Measurements from ENCODE around the gene NEU2.
"Not testable (repeated sequence)": the region's sequence is repeated elsewhere in the genome, so short reads cannot be mapped to it uniquely, and the experiment has no call there.

Gene NEU2

DNA sequence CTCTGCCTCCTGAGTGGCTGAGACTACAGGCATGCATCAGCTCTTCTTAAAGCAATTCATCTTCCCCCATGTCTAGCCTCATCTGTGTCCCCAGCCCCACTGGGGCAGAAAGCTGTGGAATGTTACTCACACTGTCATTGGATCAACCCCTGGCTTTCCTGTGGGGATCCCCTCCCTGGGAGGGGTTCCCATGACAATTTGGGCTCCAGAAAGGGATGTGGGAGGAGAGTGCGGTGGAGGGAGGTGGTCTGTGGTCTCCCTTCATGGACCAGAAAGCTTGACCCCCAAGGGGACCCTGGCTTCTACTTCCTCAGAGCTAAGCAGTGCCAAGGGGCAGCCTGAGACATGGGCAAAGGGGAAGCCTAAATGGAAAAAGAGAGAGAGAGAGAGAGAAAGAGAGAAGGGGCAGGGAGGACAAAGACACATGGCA lies 20.8 kb upstream of the NEU2 start:
- H3K4me1 ChIP-seq (ENCODE audit: insufficient read depth, low read length) = no peaks in the 10 kb centered on the region
- no peak overlapping the region; the same call in 1 of the 2 replicates for H3K9ac ChIP-seq (ENCODE audit: low read depth, low read length)
- no peaks in the 10 kb centered on the region for H3K27me3 ChIP-seq (ENCODE audit: insufficient read depth, low read length)
- H3K27ac ChIP-seq (ENCODE audit: low read depth, low read length) = no peak overlapping the region
- no peaks in the 10 kb centered on the region for H3K36me3 ChIP-seq (ENCODE audit: insufficient read depth, low read length)
- 95% methylated on average over 1 of the region's 1 CpG for WGBS
- no peaks in the 10 kb centered on the region for H3K9me3 ChIP-seq (ENCODE audit: insufficient read depth, low read depth, low read length)
- H3K4me3 ChIP-seq (ENCODE audit: low read length) = no peak overlapping the region

DNA sequence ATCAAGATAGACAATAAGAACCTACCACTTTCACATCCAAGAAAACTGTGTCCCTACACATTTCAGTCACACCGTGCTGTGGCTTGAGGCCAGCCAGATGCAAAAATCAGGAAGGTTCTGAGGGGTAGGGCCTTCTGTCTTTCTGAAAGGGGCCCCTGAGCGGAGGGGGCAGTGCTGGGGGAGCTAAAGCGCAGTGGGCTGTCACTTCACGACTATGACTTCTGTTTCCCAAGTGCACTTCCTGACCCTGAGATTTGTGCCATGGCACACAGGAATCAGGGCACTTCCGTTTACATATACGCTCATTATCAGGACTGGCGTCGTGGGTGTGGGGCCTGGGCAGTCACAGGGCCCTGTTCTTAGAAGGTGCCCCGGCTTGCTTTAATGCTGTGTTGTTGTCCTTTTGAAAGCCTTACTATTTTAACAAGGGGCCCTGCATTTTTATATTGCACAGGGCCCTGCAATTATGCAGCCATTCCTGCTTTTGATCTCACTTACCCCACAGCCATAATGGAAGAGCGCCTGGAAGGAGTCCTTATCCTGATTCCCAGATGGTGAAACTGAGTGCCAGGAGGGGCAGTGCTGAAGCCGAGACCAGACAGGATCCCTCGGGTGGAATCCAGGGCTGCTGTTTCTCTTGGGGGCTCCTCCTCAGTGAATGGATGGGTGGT lies 20.0 kb upstream of the NEU2 start:
- no peaks in the 10 kb centered on the region for H3K4me1 ChIP-seq (ENCODE audit: insufficient read depth, low read length)
- no peak overlapping the region; the same call in 1 of the 2 replicates for H3K9ac ChIP-seq (ENCODE audit: low read depth, low read length)
- H3K4me3 ChIP-seq (ENCODE audit: low read length) = no peak overlapping the region
- no peaks in the 10 kb centered on the region for H3K9me3 ChIP-seq (ENCODE audit: insufficient read depth, low read depth, low read length)
- H3K27ac ChIP-seq (ENCODE audit: low read depth, low read length) = no peak overlapping the region
- 89% methylated on average over 12 of the region's 12 CpGs for WGBS
- H3K27me3 ChIP-seq (ENCODE audit: insufficient read depth, low read length) = no peaks in the 10 kb centered on the region
- H3K36me3 ChIP-seq (ENCODE audit: insufficient read depth, low read length) = no peaks in the 10 kb centered on the region

DNA sequence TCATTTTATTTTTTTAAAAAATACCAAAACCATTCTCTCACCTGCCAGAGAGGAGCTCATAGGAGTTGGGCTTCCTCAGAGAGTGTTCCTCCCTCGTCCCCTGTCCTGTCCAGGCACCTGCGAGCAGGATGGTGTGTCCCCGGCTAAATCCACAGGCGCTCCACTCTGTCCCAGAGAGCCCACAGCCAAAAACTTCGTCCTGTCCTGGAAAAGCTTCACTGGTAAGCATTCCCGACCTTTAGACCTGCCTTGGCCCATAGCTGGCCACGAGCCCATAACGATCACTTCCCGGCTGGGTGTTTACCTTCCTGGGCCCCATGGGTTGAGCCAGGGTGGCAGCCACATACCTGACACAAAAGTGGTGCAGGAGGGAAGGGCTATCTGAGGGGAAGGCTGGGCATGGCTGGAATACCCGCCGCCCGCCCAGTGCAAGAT lies 19.4 kb upstream of the NEU2 start, which contains the start of gene NGEF:
Gene NGEF (minus strand): TSS at position 230 of the 435 bp plus-strand sequence. CDS start 38,366 bp downstream, outside the sequence.
- no peak within 1 kb of the TSS; the same call in 1 of the 2 replicates for H3K9ac ChIP-seq (ENCODE audit: low read depth, low read length)
- H3K4me3 ChIP-seq (ENCODE audit: low read length) = no peak within 1 kb of the TSS
- H3K27me3 ChIP-seq (ENCODE audit: insufficient read depth, low read length) = no peaks in the 10 kb centered on the region
- H3K9me3 ChIP-seq (ENCODE audit: insufficient read depth, low read depth, low read length) = no peaks in the 10 kb centered on the region
- WGBS = 94% methylated on average over 12 of the region's 12 CpGs
- no peaks in the 10 kb centered on the region for H3K4me1 ChIP-seq (ENCODE audit: insufficient read depth, low read length)
- H3K27ac ChIP-seq (ENCODE audit: low read depth, low read length) = no peak within 1 kb of the TSS
- H3K36me3 ChIP-seq (ENCODE audit: insufficient read depth, low read length) = no peaks in the 10 kb centered on the region

DNA sequence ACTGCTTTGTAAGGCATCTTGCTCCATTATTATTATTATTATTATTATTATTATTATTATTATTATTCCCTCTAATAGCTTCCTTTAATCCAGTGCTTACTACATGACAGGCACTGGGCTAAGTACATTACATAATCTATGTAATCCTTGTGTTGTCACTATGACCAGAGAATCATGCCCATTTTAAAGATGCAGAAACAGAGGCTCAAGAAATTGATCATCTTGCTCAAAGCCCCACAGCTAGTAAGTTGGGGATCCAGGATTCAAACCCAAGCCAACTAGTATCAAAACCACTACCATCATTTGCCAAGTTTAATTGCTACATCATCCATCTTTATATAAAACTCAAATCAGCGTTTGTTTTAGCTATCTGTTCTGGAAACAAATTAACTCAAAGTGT lies 18.8 kb upstream of the NEU2 start:
- WGBS = 100% methylated on average over 1 of the region's 1 CpG
- Histone ChIP-seq H3K36me3 (ENCODE audit: insufficient read depth, low read length) (no peaks in the 10 kb centered on the region), H3K27ac (ENCODE audit: low read depth, low read length) (no peak overlapping the region), H3K9ac (ENCODE audit: low read depth, low read length) (no peak overlapping the region), H3K4me3 (ENCODE audit: low read length) (no peak overlapping the region), H3K27me3 (ENCODE audit: insufficient read depth, low read length) (no peaks in the 10 kb centered on the region), H3K9me3 (ENCODE audit: insufficient read depth, low read depth, low read length) (no peaks in the 10 kb centered on the region), H3K4me1 (ENCODE audit: insufficient read depth, low read length) (no peaks in the 10 kb centered on the region)

DNA sequence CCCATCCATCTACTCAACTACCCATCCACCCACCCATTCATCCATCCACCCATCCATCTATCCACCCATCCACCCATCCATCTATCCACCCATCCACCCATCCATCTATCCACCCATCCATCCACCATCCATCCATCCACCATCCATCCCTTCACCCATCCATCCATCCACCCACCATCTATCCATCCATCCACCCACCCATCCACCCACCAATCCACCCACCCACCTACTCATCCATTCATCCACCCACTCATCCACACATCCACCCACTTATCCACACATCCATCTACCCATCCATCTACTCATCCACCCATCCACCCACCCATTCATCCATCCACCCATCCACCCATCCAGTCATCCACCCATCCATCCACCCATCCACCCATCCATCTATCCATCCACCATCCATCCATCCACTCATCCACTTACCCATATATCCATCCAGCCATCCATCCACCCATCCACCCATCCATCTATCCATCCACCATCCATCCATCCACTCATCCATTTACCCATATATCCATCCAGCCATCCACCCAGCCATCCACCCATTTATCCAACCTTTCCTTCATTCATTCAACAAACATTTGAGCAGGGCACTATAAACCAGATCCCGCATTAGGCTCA lies 17.3 kb upstream of the NEU2 start:
- Histone ChIP-seq H3K4me1 (ENCODE audit: insufficient read depth, low read length) (no peaks in the 10 kb centered on the region), H3K27me3 (ENCODE audit: insufficient read depth, low read length) (no peaks in the 10 kb centered on the region), H3K9me3 (ENCODE audit: insufficient read depth, low read depth, low read length) (no peaks in the 10 kb centered on the region), H3K36me3 (ENCODE audit: insufficient read depth, low read length) (no peaks in the 10 kb centered on the region), H3K27ac (ENCODE audit: low read depth, low read length) (no peak overlapping the region), H3K4me3 (ENCODE audit: low read length) (no peak overlapping the region), H3K9ac (ENCODE audit: low read depth, low read length) (no peak overlapping the region)
- WGBS = 93% methylated on average over 1 of the region's 1 CpG

DNA sequence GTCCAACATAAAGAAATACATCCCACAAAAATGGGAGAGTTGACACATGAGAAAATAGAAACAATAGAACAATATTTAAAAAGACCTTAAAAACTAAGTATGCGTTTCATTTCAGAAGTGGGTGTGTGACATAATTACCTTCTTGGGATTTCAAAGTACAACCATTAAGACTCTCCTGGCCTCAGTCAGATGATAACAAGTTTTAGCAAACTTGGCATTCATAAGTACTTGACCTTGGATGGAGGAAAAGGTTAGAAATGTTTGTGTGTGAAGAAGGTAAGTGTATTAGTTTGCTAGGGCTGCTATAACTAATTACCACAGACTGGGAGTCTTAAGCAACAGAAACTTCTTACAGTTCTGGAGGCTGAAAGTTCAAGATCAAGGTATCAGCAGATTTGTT lies 14.5 kb upstream of the NEU2 start:
- no peaks in the 10 kb centered on the region for H3K36me3 ChIP-seq (ENCODE audit: insufficient read depth, low read length)
- 100% methylated on average over 1 of the region's 1 CpG for WGBS
- no peaks in the 10 kb centered on the region for H3K9me3 ChIP-seq (ENCODE audit: insufficient read depth, low read depth, low read length)
- H3K27ac ChIP-seq (ENCODE audit: low read depth, low read length) = no peak overlapping the region
- H3K4me3 ChIP-seq (ENCODE audit: low read length) = no peak overlapping the region
- H3K9ac ChIP-seq (ENCODE audit: low read depth, low read length) = no peak overlapping the region
- no peaks in the 10 kb centered on the region for H3K4me1 ChIP-seq (ENCODE audit: insufficient read depth, low read length)
- no peaks in the 10 kb centered on the region for H3K27me3 ChIP-seq (ENCODE audit: insufficient read depth, low read length)

DNA sequence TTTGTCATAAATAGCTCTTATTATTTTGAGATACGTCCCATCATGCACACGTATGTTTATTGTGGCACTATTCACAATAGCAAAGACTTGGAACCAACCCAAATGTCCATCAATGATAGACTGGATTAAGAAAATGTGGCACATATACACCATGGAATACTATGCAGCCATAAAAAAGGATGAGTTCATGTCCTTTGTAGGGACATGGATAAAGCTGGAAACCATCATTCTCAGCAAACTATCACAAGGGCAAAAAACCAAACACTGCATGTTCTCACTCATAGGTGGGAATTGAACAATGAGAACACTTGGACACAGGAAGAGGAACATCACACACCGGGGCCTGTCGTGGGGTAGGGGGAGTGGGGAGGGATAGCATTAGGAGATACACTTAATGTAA lies 12.9 kb upstream of the NEU2 start:
- not testable (repeated sequence) for H3K36me3 ChIP-seq (ENCODE audit: insufficient read depth, low read length); H3K9me3 ChIP-seq (ENCODE audit: insufficient read depth, low read depth, low read length); H3K9ac ChIP-seq (ENCODE audit: low read depth, low read length); H3K4me3 ChIP-seq (ENCODE audit: low read length); H3K27me3 ChIP-seq (ENCODE audit: insufficient read depth, low read length); H3K27ac ChIP-seq (ENCODE audit: low read depth, low read length); H3K4me1 ChIP-seq (ENCODE audit: insufficient read depth, low read length)
- 90% methylated on average over 2 of the region's 4 CpGs for WGBS

DNA sequence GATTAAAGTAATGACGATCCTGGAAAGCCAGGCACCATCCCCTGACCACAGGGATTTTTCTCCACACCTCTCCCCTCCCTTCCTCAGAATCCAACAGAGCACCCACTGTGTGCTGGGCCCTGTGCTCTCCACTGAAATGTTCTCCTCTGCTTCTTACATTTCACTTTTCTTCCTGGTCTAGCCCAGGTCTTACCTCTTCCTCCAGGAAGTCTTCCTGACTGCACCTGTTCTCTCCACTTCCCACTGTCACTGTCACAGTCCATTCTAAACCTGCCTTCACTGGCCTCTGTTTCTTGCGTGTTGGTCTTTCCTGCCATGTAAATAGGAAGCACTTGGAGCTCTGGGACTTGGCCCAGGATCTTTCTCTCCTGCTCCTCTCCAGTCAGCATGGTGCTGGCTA lies 12.0 kb upstream of the NEU2 start:
- Histone ChIP-seq H3K9ac (ENCODE audit: low read depth, low read length) (no peak overlapping the region), H3K27ac (ENCODE audit: low read depth, low read length) (no peak overlapping the region), H3K9me3 (ENCODE audit: insufficient read depth, low read depth, low read length) (no peaks in the 10 kb centered on the region), H3K4me3 (ENCODE audit: low read length) (no peak overlapping the region), H3K36me3 (ENCODE audit: insufficient read depth, low read length) (no peaks in the 10 kb centered on the region), H3K27me3 (ENCODE audit: insufficient read depth, low read length) (no peaks in the 10 kb centered on the region), H3K4me1 (ENCODE audit: insufficient read depth, low read length) (no peaks in the 10 kb centered on the region)
- 89% methylated on average over 2 of the region's 2 CpGs for WGBS

DNA sequence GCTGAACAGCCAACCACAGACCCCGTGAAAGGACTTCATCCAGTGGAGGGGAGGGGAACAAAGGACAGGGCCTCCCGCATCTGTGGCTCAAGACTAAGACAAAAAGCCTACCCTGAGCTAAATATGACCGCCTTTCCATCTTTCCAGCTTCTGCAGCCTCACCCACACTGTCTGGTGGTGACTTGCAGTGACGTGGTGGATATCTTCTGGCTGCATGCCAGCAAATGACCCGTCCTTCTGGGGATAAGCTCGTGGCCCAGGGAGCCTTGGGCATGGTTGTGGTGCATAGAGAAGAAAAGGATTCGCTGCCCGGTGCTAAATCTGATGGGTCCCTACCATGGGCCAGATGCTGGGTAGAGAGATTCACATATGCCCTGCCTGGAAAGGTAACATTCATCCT lies 10.7 kb upstream of the NEU2 start:
- Histone ChIP-seq H3K4me3 (ENCODE audit: low read length) (no peak overlapping the region), H3K4me1 (ENCODE audit: insufficient read depth, low read length) (no peaks in the 10 kb centered on the region), H3K9me3 (ENCODE audit: insufficient read depth, low read depth, low read length) (no peaks in the 10 kb centered on the region), H3K36me3 (ENCODE audit: insufficient read depth, low read length) (no peaks in the 10 kb centered on the region), H3K27ac (ENCODE audit: low read depth, low read length) (no peak overlapping the region), H3K9ac (ENCODE audit: low read depth, low read length) (no peak overlapping the region), H3K27me3 (ENCODE audit: insufficient read depth, low read length) (no peaks in the 10 kb centered on the region)
- 83% methylated on average over 8 of the region's 8 CpGs for WGBS

DNA sequence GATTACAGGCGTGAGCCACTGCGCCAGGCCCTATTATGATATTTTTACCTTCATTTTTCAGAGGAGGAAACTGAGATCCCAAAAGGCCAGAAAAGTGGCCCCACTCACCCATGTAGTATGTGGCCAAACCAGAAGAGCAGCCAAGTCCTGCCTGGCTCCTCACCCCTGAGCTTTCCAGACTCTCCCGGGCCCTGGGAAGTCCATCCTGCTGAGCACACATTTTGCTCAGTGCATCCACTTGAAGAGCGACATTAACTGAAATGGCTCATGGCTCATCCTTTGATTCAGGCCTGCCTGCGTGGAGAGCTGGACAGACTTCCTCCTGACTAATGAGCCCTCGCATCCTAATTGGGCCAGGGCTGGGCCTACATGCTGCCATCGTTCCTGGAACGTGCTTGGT lies 9.9 kb upstream of the NEU2 start:
- WGBS = 90% methylated on average over 8 of the region's 8 CpGs

DNA sequence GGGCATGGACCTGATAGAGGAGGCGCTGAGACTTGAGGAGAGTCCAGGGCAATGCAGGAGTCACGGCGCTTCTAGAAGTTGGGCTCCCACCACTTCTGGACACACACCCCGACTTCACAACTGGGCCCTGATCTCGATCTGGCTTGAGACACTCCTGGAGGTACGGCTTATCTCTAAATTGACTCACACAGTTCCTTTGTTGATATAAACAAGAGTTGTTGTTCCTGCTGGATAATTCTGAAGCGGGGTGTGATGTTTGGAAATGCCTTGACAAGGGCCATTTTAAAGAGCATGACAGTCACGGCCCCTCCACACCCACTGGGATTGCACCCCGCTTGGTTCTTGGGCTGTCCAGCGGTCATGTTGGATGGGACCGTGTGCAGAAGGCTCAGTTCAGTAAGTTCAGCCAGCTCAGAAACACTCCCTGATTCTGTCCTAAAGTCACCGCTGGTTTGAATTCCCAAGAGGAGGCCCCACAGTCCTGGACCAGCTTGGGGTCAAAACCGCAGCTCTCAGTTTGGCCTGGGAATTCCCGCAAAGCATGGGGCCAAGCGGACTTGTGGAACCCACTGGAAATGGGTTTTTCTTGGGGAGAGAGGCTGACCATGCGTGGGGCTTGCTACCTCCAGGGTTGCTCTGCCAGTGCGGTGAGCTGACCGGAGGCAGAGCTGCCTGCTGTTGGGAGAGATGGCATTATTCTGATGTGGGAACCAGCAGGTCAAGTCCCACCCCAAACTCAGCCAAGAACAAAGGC lies 9.3 kb upstream of the NEU2 start:
- no peak overlapping the region for H3K9ac ChIP-seq (ENCODE audit: low read depth, low read length)
- WGBS = 95% methylated on average over 18 of the region's 18 CpGs

More for the DNA sequence above, 9.9 kb upstream of the NEU2 start:
- Histone ChIP-seq H3K9ac (ENCODE audit: low read depth, low read length) (no peak overlapping the region), H3K27ac (ENCODE audit: low read depth, low read length) (no peak overlapping the region), H3K4me1 (ENCODE audit: insufficient read depth, low read length) (no peaks in the 10 kb centered on the region), H3K27me3 (ENCODE audit: insufficient read depth, low read length) (no peaks in the 10 kb centered on the region), H3K36me3 (ENCODE audit: insufficient read depth, low read length) (no peaks in the 10 kb centered on the region), H3K9me3 (ENCODE audit: insufficient read depth, low read depth, low read length) (no peaks in the 10 kb centered on the region), H3K4me3 (ENCODE audit: low read length) (no peak overlapping the region)

More for the DNA sequence above, 9.3 kb upstream of the NEU2 start:
- Histone ChIP-seq H3K27me3 (ENCODE audit: insufficient read depth, low read length) (no peaks in the 10 kb centered on the region), H3K27ac (ENCODE audit: low read depth, low read length) (no peak overlapping the region), H3K9me3 (ENCODE audit: insufficient read depth, low read depth, low read length) (no peaks in the 10 kb centered on the region), H3K36me3 (ENCODE audit: insufficient read depth, low read length) (no peaks in the 10 kb centered on the region), H3K4me1 (ENCODE audit: insufficient read depth, low read length) (no peaks in the 10 kb centered on the region), H3K4me3 (ENCODE audit: low read length) (no peak overlapping the region)

All from HUES64 (cell line).